H9 (cell line): ENCODE results near the gene FHIT. TPM values are rescaled to one million over a fixed set of nuclear protein-coding genes. Genes with fewer than 3 reads are reported as not detected.

ENCODE experiments used
- DNase-seq: peaks from one replicate; pipeline ENCODE4 v3.0.0-alpha.2; 2017
- H2AFZ ChIP-seq: one replicate; pipeline ENCODE4 v1.6.1; 2013; ENCODE audit warnings: mild to moderate bottlenecking, low read length, control low read depth, moderate library complexity
- H2AK5ac ChIP-seq: 2 replicates; pipeline ENCODE4 v1.6.1; 2013; ENCODE audit warnings: low read length, control low read depth, mixed read lengths; ENCODE audit not compliant: insufficient read length
- H2BK120ac ChIP-seq: one replicate; pipeline ENCODE4 v1.6.1; 2013; ENCODE audit warnings: low read depth, mild to moderate bottlenecking, low read length, control low read depth, inconsistent platforms; ENCODE audit not compliant: poor library complexity, severe bottlenecking
- H2BK12ac ChIP-seq: 2 replicates; pipeline ENCODE4 v1.6.1; 2013; ENCODE audit warnings: low read length, control low read depth, mixed read lengths, low read depth; ENCODE audit not compliant: insufficient read length
- H2BK15ac ChIP-seq: 2 replicates; pipeline ENCODE4 v1.6.1; 2013; ENCODE audit warnings: low read depth, low read length, control low read depth
- H2BK20ac ChIP-seq: one replicate; pipeline ENCODE4 v1.6.1; 2013; ENCODE audit warnings: low read depth, mild to moderate bottlenecking, low read length, control low read depth, inconsistent platforms; ENCODE audit not compliant: poor library complexity, severe bottlenecking
- H2BK5ac ChIP-seq: 2 replicates; pipeline ENCODE4 v1.6.1; 2013; ENCODE audit warnings: low read length, control low read depth, mixed read lengths; ENCODE audit not compliant: insufficient read length
- H3K14ac ChIP-seq: 2 replicates; pipeline ENCODE4 v1.6.1; 2013; ENCODE audit warnings: low read length, control low read depth; ENCODE audit not compliant: insufficient read depth
- H3K18ac ChIP-seq: 2 replicates; pipeline ENCODE4 v1.6.1; 2013; ENCODE audit warnings: low read depth, mild to moderate bottlenecking, mixed read lengths, low read length, control low read depth; ENCODE audit not compliant: insufficient read length
- H3K23ac ChIP-seq: 2 replicates; pipeline ENCODE4 v1.6.1; 2013; ENCODE audit warnings: low read length, control low read depth, mixed read lengths, low read depth; ENCODE audit not compliant: insufficient read length
- H3K23me2 ChIP-seq: 2 replicates; pipeline ENCODE4 v1.6.1; 2013; ENCODE audit warnings: low read depth, mild to moderate bottlenecking, mixed read lengths, low read length, control low read depth; ENCODE audit not compliant: insufficient read length, poor library complexity, severe bottlenecking
- H3K27ac ChIP-seq: 2 replicates; pipeline ENCODE4 v1.5.1; 2013; ENCODE audit warnings: low read length, control low read depth, mixed read lengths, low read depth; ENCODE audit not compliant: insufficient read length
- H3K27me3 ChIP-seq: 2 replicates; pipeline ENCODE4 v1.6.1; 2013; ENCODE audit warnings: low read length, control low read depth, inconsistent platforms; ENCODE audit not compliant: insufficient read depth
- H3K4ac ChIP-seq: 2 replicates; pipeline ENCODE4 v1.6.1; 2013; ENCODE audit warnings: low read depth, mild to moderate bottlenecking, control low read depth, inconsistent platforms, low read length, moderate library complexity
- H3K4me1 ChIP-seq: 2 replicates; pipeline ENCODE4 v1.6.1; 2013; ENCODE audit warnings: low read length, control low read depth, inconsistent platforms; ENCODE audit not compliant: insufficient read depth
- H3K4me2 ChIP-seq: 2 replicates; pipeline ENCODE4 v1.6.1; 2013; ENCODE audit warnings: low read length, control low read depth, mixed read lengths; ENCODE audit not compliant: insufficient read length, insufficient read depth
- H3K56ac ChIP-seq: 2 replicates; pipeline ENCODE4 v1.6.1; 2013; ENCODE audit warnings: low read depth, mild to moderate bottlenecking, mixed read lengths, low read length, control low read depth; ENCODE audit not compliant: insufficient read length
- H3K79me1 ChIP-seq: 2 replicates; pipeline ENCODE4 v1.6.1; 2013; ENCODE audit warnings: low read depth, mild to moderate bottlenecking, moderate library complexity, low read length, control low read depth, inconsistent platforms; ENCODE audit not compliant: insufficient read depth, poor library complexity, severe bottlenecking
- H3K79me2 ChIP-seq: 2 replicates; pipeline ENCODE4 v1.6.1; 2013; ENCODE audit warnings: low read length, control low read depth, inconsistent platforms; ENCODE audit not compliant: insufficient read depth
- H3K9ac ChIP-seq: 2 replicates; pipeline ENCODE4 v1.6.1; 2013; ENCODE audit warnings: low read length, control low read depth, mixed read lengths; ENCODE audit not compliant: insufficient read length; ENCODE audit errors: extremely low read depth
- H3K9me3 ChIP-seq: one replicate; pipeline ENCODE4 v1.6.1; 2013; ENCODE audit warnings: low read depth, low read length, inconsistent platforms; ENCODE audit not compliant: control insufficient read depth
- H3T11ph ChIP-seq: one replicate; pipeline ENCODE4 v1.6.1; 2013; ENCODE audit warnings: mild to moderate bottlenecking, low read length, control low read depth, inconsistent platforms
- H4K20me1 ChIP-seq: one replicate; pipeline ENCODE4 v1.6.1; 2013; ENCODE audit not compliant: control insufficient read depth, insufficient read length, insufficient read depth
- H4K5ac ChIP-seq: 2 replicates; pipeline ENCODE4 v1.6.1; 2013; ENCODE audit warnings: low read depth, mild to moderate bottlenecking, mixed read lengths, low read length, control low read depth; ENCODE audit not compliant: insufficient read length
- H4K8ac ChIP-seq: replicated peaks from 2 replicates; pipeline ENCODE4 v1.6.1; 2013; ENCODE audit warnings: low read length, control low read depth, mixed read lengths, low read depth; ENCODE audit not compliant: insufficient read length
- H4K91ac ChIP-seq: 2 replicates; pipeline ENCODE4 v1.6.1; 2013; ENCODE audit warnings: low read depth, mild to moderate bottlenecking, moderate library complexity, mixed read lengths, low read length, control low read depth; ENCODE audit not compliant: insufficient read length
- H3K27ac Mint-ChIP-seq, 3 experiments: 2 replicates in 2 of 3; 3 replicates in 1 of 3; pipeline ENCODE4 v1.8.0; 2020 to 2021; ENCODE audit warnings: mixed read lengths in 3 of 3, mild to moderate bottlenecking in 1 of 3, moderate library complexity in 1 of 3
- H3K27me3 Mint-ChIP-seq: 2 replicates; pipeline ENCODE4 v1.8.0; 2021; ENCODE audit warnings: low read depth, mild to moderate bottlenecking, moderate library complexity, mixed read lengths
- H3K36me3 Mint-ChIP-seq, 3 experiments: 2 replicates in 2 of 3; 3 replicates in 1 of 3; pipeline ENCODE4 v1.8.0; 2020 to 2021; ENCODE audit warnings: low read depth in 3 of 3, mixed read lengths in 3 of 3; ENCODE audit not compliant: insufficient read depth in 1 of 3
- H3K4me1 Mint-ChIP-seq, 2 experiments: 2 replicates each; pipeline ENCODE4 v1.8.0; 2020; ENCODE audit warnings: mixed read lengths in 2 of 2
- H3K4me3 Mint-ChIP-seq, 2 experiments: 2 replicates in 1 of 2; 3 replicates in 1 of 2; pipeline ENCODE4 v1.8.0; 2020 to 2021; ENCODE audit warnings: mild to moderate bottlenecking in 2 of 2, mixed read lengths in 2 of 2, moderate library complexity in 1 of 2
- H3K9me3 Mint-ChIP-seq, 2 experiments: 2 replicates in 1 of 2; 3 replicates in 1 of 2; pipeline ENCODE4 v1.8.0; 2020; ENCODE audit warnings: mild to moderate bottlenecking in 2 of 2, mixed read lengths in 2 of 2, moderate library complexity in 1 of 2
- WGBS: extraction: QIAGEN DNeasy Blood & Tissue Kit; methylation state at CpG from one replicate; pipeline ENCODE4 v1.1.7; 2013; ENCODE audit warnings: missing lambda C conversion rate, low lambda C conversion rate, mixed read lengths; ENCODE audit not compliant: insufficient read length; ENCODE audit errors: extremely low coverage; 5-methylcytosine and 5-hydroxymethylcytosine counted together
- total RNA-seq: library from RNA; stranded (reverse); gene quantifications from 2 replicates; pipeline ENCODE4 v1.2.1, GENCODE V29; 2021
- TF ChIP-seq, protein P1 (sequence below): fragments of 200-600 bp; sonication (generic); conservative IDR thresholded peaks from 3 replicates; pipeline ENCODE4 v1.8.0; 2021; ENCODE audit warnings: antibody characterized with exemption, mild to moderate bottlenecking

The FHIT gene
- total RNA-seq, 1 experiment from 2014 or later, result 3.0 TPM

DNA sequence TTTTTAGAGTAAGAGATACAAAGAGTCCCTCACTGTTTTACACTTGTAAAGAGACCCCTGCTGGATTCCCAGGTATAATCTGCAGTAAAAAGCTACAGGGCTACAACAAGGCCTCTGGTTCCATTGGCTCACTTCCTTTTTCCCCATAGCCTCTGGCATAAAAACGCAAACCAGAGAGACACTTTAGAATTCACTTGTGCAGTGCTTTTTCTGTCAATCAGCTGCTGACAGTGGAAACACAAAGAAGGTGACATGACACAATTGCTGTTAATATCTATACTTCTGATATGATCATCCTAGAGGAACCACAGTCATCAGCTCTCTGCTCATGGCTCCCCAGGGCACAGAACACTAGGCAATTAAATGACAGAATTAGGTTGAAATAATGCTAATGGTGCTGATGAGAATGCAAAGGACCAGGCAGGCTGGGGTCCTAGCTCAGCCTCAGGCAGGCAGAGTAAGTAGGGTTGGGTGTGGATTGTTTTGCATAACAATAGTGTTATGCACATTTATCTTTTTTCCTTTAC, 1533.5 kb downstream of the FHIT start:
- Histone ChIP-seq H3K9ac (no peak overlapping the region), H3K79me1 (no peaks in the 10 kb centered on the region), H2BK120ac (no peak overlapping the region), H4K20me1 (no peaks in the 10 kb centered on the region), H2AK5ac (no peak overlapping the region), H2BK15ac (no peak overlapping the region), H2BK5ac (no peak overlapping the region), H3K4me1 (peaks cover 21% of the 10 kb centered on the region), H3T11ph (no peak overlapping the region), H4K5ac (no peak overlapping the region), H3K56ac (no peak overlapping the region), H3K9me3 (no peaks in the 10 kb centered on the region), H3K4ac (no peak overlapping the region), H3K27me3 (no peaks in the 10 kb centered on the region), H3K14ac (no peak overlapping the region), H4K91ac (no peak overlapping the region), H3K79me2 (no peaks in the 10 kb centered on the region), H3K23me2 (no peaks in the 10 kb centered on the region), H3K4me2 (peak overlapping the region; percentile 8), H3K18ac (no peak overlapping the region), H2BK12ac (no peak overlapping the region), H3K23ac (no peak overlapping the region), H4K8ac (no peak overlapping the region), H2BK20ac (no peak overlapping the region), H2AFZ (no peak overlapping the region), H3K27ac (peak overlapping the region; percentile 2)
- Mint-ChIP-seq H3K4me3 (peak overlapping the region; percentile 7 to 31; a peak in 3 of 5 replicates), H3K27me3 (peaks cover 3% of the 10 kb centered on the region), H3K9me3 (peaks cover 11 to 15% of the 10 kb centered on the region in 2 experiments; a peak in 3 of 5 replicates), H3K27ac (peak overlapping the region; percentile 54 to 88 (median 78); a peak in 4 of 7 replicates), H3K4me1 (peaks cover 39 to 44% of the 10 kb centered on the region in 2 experiments), H3K36me3 (peaks cover 2 to 20% (median 10%) of the 10 kb centered on the region in 3 experiments; a peak in 6 of 7 replicates)
- no CpG with 5 or more reads among the region's 1 CpG for WGBS
- peak; percentile 44 for DNase-seq
- TF ChIP-seq, protein P1, sequence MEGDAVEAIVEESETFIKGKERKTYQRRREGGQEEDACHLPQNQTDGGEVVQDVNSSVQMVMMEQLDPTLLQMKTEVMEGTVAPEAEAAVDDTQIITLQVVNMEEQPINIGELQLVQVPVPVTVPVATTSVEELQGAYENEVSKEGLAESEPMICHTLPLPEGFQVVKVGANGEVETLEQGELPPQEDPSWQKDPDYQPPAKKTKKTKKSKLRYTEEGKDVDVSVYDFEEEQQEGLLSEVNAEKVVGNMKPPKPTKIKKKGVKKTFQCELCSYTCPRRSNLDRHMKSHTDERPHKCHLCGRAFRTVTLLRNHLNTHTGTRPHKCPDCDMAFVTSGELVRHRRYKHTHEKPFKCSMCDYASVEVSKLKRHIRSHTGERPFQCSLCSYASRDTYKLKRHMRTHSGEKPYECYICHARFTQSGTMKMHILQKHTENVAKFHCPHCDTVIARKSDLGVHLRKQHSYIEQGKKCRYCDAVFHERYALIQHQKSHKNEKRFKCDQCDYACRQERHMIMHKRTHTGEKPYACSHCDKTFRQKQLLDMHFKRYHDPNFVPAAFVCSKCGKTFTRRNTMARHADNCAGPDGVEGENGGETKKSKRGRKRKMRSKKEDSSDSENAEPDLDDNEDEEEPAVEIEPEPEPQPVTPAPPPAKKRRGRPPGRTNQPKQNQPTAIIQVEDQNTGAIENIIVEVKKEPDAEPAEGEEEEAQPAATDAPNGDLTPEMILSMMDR, result peak; percentile 31; the same call in 2 of the 3 replicates
